HG03159 (cell line): ENCODE data around the gene DCTD.

Source experiments
- ATAC-seq: cut with Tn5 transposase; IDR thresholded peaks from one replicate; pipeline ENCODE4 v1.9.1; 2021; ENCODE audit warnings: mild to moderate bottlenecking, moderate library complexity; ENCODE audit not compliant: unreplicated experiment

The DCTD gene

GRCh38 chr4:182874304-182874751 lies 42.9 kb downstream of the DCTD start:
- ATAC-seq = no peak

GRCh38 chr4:182873726-182874125 lies 43.5 kb downstream of the DCTD start:
- ATAC-seq = no peak

- ATAC-seq = no peak
Measured at GRCh38 chr4:182873289-182873688, 43.9 kb downstream of the DCTD start.

GRCh38 chr4:182872886-182873285 lies 44.3 kb downstream of the DCTD start:
- no peak for ATAC-seq

GRCh38 chr4:182871616-182872015 lies 45.6 kb downstream of the DCTD start:
- ATAC-seq = no peak

- no peak for ATAC-seq
Measured at GRCh38 chr4:182869697-182870096, 47.5 kb downstream of the DCTD start.

- no peak for ATAC-seq
Measured at GRCh38 chr4:182866746-182867145, 50.4 kb downstream of the DCTD start.

GRCh38 chr4:182863501-182863900 lies 53.7 kb downstream of the DCTD start:
- no peak for ATAC-seq

- no peak for ATAC-seq
Measured at GRCh38 chr4:182862921-182863320, 54.3 kb downstream of the DCTD start.

GRCh38 chr4:182862141-182862875 lies 54.9 kb downstream of the DCTD start:
- ATAC-seq = no peak

- ATAC-seq = no peak
Measured at GRCh38 chr4:182861346-182861745, 55.8 kb downstream of the DCTD start.

- no peak for ATAC-seq
Measured at GRCh38 chr4:182859730-182860129, 57.5 kb downstream of the DCTD start.

GRCh38 chr4:182858711-182859110 lies 58.5 kb downstream of the DCTD start:
- no peak for ATAC-seq

GRCh38 chr4:182856862-182857261 lies 60.3 kb downstream of the DCTD start:
- ATAC-seq = no peak

- no peak for ATAC-seq
Measured at GRCh38 chr4:182855877-182856276, 61.3 kb downstream of the DCTD start.

- no peak for ATAC-seq
Measured at GRCh38 chr4:182855312-182855711, 61.9 kb downstream of the DCTD start.

- no peak for ATAC-seq
Measured at GRCh38 chr4:182854466-182854865, 62.7 kb downstream of the DCTD start.

GRCh38 chr4:182853731-182854330 lies 63.4 kb downstream of the DCTD start:
- ATAC-seq = no peak

- ATAC-seq = no peak
Measured at GRCh38 chr4:182848685-182849084, 68.5 kb downstream of the DCTD start.

GRCh38 chr4:182847576-182848450 lies 69.4 kb downstream of the DCTD start:
- ATAC-seq = no peak

GRCh38 chr4:182846036-182846435 lies 71.2 kb downstream of the DCTD start:
- ATAC-seq = no peak

- no peak for ATAC-seq
Measured at GRCh38 chr4:182845618-182846017, 71.6 kb downstream of the DCTD start.
